Fibroblast of upper back skin (primary cell): ENCODE results near the gene NELFA.
"Not testable (repeated sequence)": the region's sequence is repeated elsewhere in the genome, so short reads cannot be mapped to it uniquely, and the experiment has no call there.

Experiments used
- DNase-seq: peaks from one replicate; pipeline ENCODE4 v3.0.0-alpha.2; 2013

NELFA gene

DNA sequence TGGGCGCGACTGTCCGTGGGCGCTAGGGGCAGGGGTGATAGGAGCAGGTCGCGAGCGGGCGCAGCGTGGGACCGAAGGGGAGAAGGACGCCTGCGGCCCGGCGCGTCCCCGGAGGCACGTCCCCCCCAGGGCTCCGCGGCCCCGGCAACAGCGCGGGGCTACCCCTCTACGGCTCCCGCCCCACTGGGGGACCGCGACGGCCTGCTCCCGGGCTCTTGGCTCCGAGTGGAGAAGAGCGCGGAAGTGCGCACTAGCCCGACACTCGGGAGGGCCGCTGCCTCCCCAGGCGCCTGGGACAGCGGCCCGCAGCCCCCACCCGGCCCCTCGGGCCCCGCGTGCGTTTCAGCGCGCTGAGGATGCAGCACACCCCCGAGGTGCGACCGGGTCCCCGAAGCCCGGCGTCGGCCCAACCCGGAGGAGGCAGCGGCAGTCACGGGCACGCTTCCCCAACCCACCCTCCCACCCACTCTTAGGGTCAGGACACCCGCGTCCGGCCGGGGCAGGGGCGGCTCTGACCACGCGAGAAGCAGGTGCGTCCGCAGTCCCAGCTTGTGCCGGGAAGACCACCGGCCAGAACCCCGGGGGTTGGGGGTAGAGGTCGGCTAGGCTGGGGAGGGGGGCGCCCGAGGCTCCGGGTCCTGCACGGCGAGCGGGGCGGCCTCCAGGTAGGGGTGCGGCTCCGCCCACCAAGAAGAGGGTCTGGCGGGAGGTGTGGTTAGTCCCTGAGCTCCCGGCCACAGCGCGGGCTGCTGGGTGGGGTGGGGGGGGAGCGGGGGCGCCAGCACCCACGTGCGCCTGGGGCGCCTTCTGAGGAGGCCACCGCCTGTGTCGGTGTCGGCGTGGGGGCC is 31.8 kb upstream of the NELFA start:
- no peak for DNase-seq

DNA sequence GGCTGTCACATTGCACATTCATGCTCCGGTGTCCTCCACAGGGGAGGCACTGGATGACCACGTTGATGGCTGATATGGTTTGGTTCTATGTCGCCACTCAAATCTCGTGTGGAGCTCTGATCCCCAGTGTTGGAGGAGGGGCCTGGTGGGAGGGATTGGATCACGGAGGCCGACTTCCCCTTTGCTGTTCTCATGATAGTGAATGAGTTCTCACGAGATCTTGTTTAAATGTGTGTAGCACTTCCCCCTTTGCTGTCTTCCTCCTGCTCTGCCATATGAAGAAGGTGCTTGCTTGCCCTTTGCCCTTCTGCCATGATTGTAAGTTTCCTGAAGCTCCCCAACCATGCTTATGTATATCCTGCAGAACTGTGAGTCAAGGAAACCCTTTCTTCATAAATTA is 28.1 kb upstream of the NELFA start:
- DNase-seq = no peak

DNA sequence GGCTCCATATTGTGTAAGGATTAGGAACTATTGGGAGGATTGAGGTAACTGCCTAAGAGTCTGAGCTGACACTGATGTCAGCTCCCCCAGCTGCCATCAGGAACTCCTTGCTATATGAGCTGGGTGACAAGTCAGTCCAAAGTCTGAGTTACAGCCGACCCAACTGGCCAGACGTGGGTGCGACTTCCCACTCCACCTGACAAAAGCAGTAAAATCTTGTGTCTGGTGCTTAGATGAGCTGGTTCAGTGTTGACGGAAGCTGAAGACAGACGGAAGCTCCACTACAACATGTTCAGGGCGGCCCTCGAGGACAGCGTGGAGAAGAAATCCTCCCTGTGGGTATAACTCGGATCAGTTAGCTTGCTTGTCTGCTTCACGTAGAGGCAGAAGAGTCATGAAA is 27.6 kb upstream of the NELFA start:
- no peak for DNase-seq

DNA sequence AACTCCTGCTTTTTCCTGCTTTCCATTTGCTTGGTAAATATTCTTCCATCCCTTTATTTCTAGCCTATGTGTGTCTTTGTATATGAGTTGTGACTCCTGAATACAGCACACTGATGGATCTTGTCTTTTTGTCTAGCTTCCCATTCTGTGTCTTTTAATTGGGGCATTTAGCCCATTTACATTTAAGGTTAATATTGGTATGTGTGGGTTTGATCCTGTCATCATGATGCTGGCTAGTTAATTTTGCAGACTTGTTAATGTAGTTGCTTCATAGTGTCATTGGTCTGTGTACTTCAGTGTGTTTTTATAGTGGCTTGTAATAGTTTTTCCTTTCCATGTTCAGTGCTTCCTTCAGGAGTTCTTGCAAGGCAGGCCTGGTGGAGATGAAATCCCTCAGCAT is 22.4 kb upstream of the NELFA start:
- DNase-seq = not testable (repeated sequence)

DNA sequence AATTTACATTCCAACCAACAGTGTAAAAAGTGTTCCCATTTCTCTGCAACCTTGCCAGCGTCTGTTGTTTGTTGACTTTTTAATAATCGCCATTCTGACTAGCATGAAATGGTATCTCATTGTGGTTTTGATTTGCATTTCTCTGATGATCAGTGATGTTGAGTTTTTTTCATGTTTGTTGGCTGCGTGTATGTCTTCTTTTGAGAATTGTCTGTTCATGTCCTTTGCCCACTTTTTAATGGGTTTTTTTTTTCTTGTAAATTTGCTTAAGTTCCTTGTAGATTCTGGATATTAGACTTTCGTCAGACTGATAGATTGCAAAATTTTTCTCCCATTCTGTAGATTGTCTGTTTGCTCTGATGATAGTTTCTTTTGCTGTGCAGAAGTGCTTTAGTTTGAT is 18.3 kb upstream of the NELFA start:
- DNase-seq = not testable (repeated sequence)

DNA sequence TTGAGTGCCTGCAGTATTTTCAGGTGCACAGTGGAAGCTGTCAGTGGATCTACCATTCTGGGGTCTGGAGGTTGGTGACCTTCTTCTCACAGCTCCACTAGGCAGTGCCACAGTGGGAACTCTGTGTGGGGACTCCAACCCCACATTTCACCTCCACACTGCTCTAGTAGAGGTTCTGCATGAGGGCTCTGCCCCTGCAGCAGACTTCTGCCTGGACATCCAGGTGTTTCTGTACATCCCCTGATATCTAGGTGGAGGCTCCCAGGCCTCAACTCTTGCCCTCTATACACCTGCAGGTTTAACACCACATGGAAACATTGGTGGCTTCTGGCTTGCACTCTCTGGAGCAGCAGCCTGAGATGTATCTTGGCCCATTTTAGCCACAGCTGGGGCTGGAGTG is 17.0 kb upstream of the NELFA start:
- DNase-seq = no peak

DNA sequence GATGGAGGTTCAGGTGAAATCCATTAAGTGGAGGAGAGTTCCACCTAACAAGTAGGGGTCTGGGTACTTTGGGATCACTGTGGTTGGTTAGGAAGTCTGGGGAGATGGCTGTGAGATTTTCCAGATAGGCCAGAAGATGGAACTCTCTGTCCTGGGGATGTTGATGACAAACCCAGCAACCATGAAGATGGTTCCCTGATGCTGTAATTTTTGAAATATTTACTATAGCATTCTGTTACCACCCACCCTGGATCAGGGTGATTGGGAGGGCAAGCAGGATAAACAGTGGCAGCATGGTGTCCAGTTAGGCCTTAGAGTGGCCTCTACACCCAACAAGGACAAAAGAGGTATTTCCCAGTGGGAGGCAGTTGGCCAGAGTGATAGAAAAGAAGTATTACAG is 15.9 kb upstream of the NELFA start:
- DNase-seq = no peak

DNA sequence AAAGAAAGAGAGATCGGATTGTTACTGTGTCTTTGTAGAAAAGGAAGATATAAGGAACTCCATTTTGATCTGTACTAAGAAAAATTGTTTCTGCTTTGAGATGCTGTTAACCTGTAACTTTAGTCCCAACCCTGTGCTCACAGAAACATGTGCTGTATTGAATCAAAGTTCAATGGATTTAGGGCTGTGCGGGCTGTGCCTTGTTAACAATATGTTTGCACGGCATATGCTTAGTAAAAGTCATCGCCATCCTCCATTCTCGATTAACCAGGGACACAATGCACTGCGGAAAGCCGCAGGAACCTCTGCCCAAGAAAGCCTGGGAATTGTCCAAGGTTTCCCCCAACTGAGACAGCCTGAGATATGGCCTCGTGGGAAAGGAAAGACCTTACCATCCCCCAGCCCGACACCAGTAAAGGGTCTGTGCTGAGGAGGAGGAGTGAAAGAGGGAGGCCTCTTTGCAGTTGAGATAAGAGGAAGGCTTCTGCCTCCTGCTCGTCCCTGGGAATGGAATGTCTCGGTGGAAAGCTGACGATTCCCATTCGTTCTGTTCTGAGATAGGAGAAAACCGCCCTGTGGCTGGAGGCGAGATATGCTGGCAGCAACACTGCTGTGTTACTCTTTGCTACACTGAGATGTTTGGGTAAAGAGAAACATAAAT is 12.7 kb upstream of the NELFA start:
- not testable (repeated sequence) for DNase-seq

DNA sequence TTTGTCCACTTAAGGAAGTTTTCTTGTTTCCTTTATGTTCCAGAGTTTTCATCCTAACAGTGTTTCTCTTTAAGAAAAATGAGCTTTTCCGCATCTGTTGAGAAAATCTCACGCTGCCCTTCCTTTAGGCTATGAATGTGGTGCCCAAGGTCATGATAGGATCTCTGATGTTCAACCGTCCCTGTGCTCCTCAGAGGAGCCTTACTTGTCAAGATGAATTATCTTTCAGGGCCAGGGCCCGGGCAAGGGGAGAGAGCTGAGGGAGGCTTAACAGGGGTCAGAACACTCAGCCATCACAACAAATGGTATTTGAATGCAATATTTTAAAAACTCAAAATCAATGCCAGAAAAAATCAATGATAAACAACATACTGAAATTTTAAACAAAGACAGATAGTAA is 6.2 kb upstream of the NELFA start:
- no peak for DNase-seq

DNA sequence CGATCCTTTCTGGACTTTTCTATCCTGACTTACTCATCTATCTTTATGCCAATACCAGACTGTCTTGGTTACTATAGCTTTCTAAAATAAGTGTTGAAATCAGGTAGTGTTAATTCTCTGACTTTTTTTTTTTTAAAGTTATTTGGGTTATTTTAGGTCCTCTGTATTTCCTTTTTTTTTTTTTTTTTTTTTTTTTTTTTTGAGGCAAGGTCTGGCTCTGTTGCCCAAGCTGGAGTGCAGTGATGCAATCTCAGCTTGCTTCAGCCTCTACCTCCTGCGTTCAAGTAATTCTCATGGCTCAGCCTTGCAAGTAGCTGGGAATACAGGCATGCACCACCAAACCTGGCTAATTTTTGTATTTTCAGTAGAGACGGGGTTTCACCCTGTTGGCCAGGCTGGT is 2.8 kb upstream of the NELFA start:
- DNase-seq = no peak

DNA sequence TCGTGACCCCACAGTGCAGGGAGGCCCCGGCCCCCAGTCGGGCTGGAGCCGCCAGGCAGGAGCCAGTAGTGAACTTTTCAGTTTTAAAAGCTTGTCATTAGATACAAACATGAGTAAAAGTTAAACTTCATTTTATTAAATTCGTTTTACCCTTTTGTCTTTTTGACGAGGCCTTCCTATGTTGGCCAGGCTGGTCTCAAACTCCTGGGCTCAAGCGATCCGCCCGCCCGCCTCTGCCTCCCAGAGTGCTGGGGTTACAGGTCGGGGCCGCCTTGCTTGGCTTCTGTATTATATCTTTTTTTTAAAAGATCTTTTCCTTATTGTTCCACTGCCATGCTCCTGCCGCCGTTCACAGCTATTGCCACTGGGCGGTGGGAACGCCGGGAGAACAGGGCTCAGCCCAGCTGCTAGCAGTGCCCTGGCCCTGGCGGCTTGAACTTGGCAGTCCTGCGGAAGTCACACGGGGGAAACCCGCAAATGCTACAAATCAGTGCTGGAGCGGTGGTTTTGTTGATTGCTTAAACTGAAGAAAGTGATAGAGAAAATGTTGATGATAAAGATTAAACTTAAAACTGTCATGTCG is 968 bp upstream of the NELFA start:
- DNase-seq = peak; percentile 18

DNA sequence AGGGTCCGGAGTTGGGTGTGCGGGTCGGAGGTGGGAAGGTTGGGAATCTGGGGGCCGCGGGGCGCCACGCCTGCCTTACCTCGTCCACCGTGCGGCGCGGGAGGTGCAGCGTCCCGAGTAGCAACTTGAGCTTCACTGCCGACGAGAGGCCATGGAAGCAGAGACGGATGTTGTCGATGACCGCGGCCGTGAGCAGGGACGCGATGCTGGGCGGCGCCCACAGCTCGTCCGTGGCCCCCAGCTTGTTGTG is 178 bp downstream of the NELFA start:
- no peak for DNase-seq

DNA sequence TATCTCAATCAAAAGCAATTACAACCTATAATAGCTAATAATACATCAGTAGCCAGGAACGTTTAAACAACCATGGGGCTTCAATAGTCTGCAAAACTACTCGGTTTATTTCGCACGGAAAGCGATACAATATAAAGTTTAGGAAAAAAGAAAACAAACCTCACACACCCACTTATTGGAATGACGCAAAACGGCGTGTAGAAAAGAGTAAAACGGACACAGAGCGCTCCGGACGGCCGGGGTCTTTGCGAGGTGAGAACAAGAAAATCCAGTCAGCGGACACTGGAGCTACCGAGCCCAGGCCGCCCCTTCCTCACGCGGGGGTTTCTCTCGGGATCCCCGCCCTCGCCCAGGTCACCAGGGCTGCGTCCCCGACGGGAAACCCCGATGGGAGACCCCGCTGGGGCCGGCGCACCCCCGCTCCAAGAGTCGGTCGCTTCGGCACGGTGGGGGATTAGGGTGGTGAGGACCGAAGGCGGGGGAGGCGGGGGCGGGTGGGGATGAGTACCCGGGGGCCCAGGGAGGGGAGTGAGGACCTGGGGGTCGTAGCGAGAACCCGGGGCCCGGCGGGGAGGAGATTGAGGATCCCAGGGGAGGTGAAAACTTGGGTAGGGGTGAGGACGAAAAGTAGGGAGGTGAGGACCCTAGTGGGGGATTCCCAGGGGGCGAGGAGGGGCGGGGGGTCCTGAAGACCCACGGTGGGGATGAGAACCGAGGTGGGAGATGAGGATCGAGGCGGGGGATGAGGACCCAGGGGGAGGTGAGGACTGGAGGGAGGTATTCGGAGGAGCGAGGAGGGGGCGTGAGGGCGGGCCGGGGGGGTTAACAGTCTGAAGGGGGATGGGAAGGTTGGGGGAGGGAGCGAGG is 737 bp downstream of the NELFA start:
- DNase-seq = no peak

DNA sequence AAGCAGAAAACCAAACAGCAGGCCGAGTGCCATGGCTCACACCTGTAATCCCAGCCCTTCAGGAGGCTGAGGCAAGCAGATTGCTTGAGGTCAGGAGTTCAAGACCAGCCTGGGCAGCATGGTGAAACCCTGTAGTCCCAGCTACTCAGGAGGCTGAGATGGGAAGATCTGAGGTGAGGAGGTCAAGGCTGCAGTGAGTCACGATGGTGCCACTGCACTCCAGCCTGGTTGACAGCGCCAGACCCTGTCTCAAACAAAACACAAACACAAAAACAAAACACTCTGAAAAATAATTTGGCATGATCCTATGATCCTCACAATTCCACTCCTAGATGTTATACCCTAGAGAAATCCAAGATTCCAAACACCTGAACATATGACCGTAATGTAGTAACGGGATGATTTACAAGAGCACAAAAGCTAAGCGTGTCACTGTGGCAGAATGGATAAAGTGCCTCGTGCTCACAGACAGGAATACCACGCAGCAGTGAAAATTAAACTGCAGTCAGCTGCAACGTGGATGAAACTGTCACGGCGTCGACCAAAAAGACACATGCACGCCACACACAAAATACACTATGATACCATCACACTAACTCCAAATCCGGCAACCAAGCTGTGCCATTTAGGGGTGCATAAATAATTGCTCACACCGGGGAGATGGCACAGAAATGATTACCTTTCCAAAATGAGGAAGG is 1.7 kb downstream of the NELFA start:
- DNase-seq = no peak

DNA sequence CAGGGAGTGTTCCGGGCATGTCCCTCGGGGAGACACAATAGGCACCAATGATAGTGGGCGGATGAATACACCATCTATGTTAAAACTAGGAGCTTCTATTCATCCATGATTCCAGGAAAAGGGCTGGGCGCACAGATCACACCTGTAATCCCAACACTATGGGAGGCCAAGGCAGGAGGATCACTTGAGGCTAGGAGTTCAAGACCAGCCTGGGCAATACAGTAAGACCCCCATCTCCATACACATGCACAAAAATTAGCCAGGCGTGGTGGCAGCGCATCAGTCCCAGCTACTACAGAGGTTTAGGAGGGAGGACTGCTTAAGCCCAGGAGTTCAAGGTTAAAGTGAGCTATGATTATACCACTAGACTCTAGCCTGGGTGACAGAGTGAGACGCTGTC is 2.4 kb downstream of the NELFA start:
- DNase-seq = no peak

DNA sequence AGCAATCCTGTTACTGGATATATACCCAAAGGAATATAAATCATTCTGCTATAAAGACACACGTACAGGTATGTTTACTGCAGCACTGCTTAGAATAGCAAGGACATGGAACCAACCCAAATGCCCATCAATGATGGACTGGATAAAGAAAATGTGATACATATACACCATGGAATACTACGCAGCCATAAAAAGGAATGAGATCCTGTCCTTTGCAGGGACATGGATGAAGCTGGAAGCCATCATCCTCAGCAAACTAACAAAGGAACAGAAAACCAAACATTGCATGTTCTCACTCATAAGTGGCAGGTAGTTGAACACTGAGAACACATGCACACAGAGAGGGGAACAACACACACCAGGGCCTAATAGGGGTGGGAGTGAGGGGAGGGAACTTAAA is 5.4 kb downstream of the NELFA start:
- not testable (repeated sequence) for DNase-seq

DNA sequence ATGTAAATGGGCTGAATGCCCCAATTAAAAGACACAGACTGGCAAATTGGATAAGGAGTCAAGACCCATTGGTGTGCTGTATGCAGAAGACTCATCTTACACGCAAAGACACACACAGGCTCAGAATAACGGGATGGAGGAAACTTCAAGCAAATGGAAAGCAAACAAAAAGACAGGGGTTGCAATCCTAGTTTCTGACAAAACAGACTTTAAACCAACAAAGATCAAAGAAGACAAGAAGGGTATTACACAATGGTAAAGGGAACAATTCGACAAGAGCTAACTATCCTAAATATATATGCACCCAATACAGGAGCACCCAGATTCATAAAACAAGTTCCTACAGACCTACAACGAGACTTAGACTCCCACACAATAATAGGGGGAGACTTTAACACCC is 9.5 kb downstream of the NELFA start:
- DNase-seq = not testable (repeated sequence)

DNA sequence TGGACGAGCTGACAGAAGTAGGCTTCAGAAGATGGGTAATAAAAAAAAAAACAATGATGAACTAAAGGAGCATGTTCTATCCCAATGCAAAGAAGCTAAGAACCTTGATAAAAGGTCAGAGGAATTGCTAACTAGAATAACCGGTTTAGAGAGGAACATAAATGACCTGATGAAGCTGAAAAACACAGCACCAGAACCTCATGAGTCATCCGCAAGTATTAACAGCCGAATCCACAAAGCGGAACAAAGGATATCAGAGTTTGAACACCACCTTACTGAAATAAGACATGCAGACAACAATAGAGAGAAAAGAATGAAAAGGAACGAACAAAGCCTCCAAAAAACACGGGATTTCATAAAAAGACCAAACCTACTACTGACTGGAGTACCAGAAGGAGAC is 10.5 kb downstream of the NELFA start:
- DNase-seq = no peak

DNA sequence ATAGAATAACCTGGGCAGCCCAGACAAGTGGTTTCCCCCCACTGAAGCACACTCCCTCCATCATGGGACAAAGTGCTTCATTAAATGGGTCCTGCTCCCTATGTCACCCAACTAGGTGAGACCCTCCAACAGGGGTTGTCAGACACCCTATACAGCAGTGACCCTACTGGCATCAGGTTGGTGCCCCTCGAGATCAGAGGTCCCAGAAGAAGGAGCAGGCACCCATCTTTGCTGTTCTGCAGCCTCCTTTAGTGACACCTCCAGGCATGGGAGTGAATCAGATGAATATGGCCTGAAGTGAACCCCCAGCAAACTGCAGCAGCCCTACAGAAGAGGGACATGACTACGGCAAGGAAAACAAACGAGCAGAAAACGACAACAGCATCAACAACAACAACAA is 11.1 kb downstream of the NELFA start:
- DNase-seq = no peak

DNA sequence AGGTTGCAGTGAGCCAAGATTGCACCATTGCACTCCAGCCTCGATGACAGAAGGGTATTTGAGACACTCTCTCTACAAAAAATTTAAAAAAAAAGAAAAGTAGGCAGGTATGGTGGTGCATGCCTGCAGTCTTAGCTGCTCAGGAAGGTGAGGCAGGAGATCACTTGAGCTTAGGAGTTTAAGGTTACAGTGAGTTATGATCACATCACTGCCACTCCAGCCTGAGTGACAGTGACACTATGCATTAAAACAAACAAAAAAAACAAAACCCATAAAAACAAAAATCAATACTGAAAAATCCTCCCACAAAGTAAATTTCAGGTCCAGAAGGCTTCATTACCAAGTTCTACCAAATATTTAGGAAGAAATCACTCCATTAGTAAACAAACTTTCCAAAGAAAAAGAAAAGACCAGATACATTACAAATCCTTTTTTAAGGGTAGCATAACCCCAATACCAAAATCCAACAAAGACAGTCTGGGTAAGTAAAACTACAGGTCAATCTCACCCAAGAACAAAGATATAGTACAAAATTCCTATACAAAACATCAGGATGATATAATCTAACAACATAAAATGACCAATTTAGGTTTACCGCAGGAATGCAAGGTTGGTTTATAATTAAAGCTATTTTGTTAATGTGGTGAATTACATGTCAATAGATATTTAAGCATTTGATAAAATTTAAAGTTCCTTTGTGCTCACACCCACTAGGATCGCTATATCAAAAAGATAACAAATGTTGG is 11.7 kb downstream of the NELFA start:
- DNase-seq = no peak

DNA sequence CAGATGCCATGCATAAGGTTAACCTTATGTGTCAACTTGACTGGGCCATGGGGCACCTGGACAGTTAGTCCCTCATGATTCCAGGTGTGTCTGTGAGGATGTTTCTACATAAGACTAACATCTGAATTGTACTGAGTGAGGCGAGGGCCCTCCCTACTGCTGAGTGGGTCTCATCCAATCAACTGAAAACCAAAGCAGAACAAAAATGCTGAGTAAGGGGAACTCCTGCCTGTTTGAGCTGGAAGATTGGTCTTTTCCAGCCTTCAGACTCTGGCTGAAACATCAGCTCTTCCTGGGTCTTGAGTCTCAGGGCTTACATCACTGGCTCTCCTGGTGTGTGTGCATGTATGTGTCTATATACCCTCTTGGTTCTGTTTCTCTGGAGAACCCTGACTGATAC is 13.8 kb downstream of the NELFA start:
- DNase-seq = no peak
